PFSK-1 (cell line): Measurements from ENCODE around the gene ASB4.

Source experiments
- FOXP2 ChIP-seq: optimal IDR thresholded peaks from 2 replicates; pipeline ENCODE3; 2011; ENCODE audit warnings: borderline replicate concordance, control low read depth, inconsistent platforms; ENCODE audit not compliant: insufficient read depth; ENCODE audit errors: extremely low read length, extremely low read depth
- POLR2AphosphoS5 ChIP-seq: IDR thresholded peaks from 2 replicates; pipeline ENCODE4 v1.6.1; 2012; ENCODE audit warnings: low read depth, mild to moderate bottlenecking, control low read depth, low read length, moderate library complexity
- SIN3A ChIP-seq: IDR thresholded peaks from 2 replicates; pipeline ENCODE4 v1.6.1; 2012; ENCODE audit warnings: mild to moderate bottlenecking, low read length, moderate library complexity, borderline replicate concordance; ENCODE audit not compliant: insufficient read depth
- TAF1 ChIP-seq: IDR thresholded peaks from 2 replicates; pipeline ENCODE4 v1.6.1; 2012; ENCODE audit warnings: low read length, control low read depth, borderline replicate concordance; ENCODE audit not compliant: insufficient read depth
- TF ChIP-seq, protein P1 (sequence below), 2 experiments: IDR thresholded peaks; 2 replicates each; pipeline versions ENCODE4 v1.6.1 to v1.8.0; 2011 to 2012; ENCODE audit warnings: low read depth in 2 of 2, low read length in 2 of 2, control low read depth in 1 of 2, inconsistent platforms in 1 of 2, mild to moderate bottlenecking in 1 of 2, moderate library complexity in 1 of 2; ENCODE audit not compliant: insufficient read depth in 1 of 2

ASB4 gene

DNA sequence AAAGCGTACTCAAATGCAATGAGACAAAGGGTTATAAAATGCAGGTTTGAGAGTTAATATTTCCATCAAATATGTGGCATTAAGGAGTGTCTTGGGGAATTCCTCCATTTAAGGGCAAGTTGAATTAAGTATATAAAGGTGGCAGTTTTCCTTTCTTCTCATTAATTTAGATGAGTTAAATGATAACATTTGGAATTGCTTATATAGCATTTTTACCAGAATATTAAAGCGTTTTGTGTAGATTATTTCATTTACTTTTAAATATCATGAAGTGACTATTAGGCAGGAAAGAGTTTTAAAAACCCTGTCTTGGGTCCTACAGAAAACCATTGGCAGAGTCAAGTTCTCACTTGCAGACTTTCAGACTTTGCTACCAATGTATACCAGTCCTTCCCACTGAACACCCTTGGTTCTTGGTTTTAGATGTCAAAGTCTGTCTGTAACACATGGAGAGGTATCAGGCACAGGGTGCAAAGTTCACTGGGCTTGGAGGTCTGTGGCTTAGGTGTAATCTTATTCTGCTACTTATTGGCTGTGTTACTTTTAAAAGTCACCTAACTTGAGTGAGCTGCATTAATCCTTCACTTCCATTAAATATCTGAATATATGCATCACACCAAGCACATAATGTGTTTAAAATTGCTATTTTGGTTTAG lies 51.0 kb downstream of the ASB4 start:
- TF ChIP-seq POLR2AphosphoS5 (no peak), FOXP2 (no peak), SIN3A (no peak), TAF1 (no peak)
- TF ChIP-seq, protein P1, sequence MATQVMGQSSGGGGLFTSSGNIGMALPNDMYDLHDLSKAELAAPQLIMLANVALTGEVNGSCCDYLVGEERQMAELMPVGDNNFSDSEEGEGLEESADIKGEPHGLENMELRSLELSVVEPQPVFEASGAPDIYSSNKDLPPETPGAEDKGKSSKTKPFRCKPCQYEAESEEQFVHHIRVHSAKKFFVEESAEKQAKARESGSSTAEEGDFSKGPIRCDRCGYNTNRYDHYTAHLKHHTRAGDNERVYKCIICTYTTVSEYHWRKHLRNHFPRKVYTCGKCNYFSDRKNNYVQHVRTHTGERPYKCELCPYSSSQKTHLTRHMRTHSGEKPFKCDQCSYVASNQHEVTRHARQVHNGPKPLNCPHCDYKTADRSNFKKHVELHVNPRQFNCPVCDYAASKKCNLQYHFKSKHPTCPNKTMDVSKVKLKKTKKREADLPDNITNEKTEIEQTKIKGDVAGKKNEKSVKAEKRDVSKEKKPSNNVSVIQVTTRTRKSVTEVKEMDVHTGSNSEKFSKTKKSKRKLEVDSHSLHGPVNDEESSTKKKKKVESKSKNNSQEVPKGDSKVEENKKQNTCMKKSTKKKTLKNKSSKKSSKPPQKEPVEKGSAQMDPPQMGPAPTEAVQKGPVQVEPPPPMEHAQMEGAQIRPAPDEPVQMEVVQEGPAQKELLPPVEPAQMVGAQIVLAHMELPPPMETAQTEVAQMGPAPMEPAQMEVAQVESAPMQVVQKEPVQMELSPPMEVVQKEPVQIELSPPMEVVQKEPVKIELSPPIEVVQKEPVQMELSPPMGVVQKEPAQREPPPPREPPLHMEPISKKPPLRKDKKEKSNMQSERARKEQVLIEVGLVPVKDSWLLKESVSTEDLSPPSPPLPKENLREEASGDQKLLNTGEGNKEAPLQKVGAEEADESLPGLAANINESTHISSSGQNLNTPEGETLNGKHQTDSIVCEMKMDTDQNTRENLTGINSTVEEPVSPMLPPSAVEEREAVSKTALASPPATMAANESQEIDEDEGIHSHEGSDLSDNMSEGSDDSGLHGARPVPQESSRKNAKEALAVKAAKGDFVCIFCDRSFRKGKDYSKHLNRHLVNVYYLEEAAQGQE (IDR thresholded peaks at IDR 0.05; ENCODE audit: insufficient read depth in 1 of 2, low read depth in 2 of 2, low read length in 2 of 2) = no peak

DNA sequence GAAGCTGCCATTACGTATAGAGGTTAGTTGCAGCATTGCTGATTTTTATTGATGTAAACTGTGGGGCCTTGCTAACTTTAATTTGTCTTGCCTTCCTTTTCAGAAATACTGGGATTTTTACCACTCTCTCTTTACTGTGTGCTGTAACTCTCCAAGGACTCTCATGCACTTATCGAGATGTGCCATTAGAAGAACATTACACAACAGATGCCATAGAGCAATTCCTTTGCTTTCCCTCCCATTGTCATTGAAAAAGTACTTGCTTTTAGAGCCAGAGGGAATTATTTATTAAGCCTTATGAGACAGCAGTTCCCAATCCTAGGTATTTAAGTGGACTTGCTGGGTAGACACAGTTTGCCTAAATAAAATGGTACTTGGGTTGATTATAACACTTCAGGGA lies 51.7 kb downstream of the ASB4 start:
- TF ChIP-seq, protein P1 (IDR thresholded peaks at IDR 0.05; ENCODE audit: insufficient read depth in 1 of 2, low read depth in 2 of 2, low read length in 2 of 2) = no peak
- TF ChIP-seq POLR2AphosphoS5 (no peak), FOXP2 (no peak), SIN3A (no peak), TAF1 (no peak)

DNA sequence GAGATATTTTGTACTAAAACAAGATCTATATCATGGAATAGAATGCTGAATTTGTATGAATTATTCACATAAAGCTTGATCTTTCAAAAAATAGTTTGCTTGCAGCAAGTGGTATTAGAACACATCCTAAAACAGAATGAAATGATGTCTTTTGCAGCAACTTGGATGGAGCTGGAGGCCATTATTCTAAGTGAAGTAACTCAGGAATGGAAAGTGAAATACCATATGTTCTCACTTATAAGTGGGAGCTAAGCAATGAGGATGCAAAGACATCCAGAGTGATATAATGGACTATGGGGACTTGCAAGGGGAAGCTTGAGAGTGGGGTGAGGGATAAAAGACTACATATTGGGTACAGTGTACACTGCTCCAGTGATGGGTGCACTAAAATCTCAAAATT lies 53.7 kb downstream of the ASB4 start:
- TF ChIP-seq TAF1 (no peak), SIN3A (no peak), FOXP2 (no peak), POLR2AphosphoS5 (no peak)
- TF ChIP-seq, protein P1 (IDR thresholded peaks at IDR 0.05; ENCODE audit: insufficient read depth in 1 of 2, low read depth in 2 of 2, low read length in 2 of 2) = no peak

DNA sequence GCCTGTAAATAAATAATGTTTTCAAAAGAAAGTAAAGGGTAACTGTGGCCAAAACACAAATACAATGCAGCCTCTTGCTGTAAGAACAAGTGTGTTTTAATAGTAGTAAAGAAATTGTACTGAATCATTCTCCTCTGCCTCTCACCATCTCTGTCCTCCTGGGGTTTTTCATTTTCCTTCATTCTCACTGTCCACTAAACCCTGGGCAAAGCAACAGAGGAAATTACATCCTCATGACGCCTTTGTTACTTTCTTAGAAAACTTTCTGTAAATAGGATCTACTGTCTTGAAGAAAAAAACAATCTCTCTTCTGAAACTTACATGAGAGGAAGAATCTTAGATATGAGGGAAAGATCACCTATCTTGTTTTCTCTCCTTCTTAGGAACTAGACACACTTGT lies 54.6 kb downstream of the ASB4 start:
- TF ChIP-seq, protein P1 (IDR thresholded peaks at IDR 0.05; ENCODE audit: insufficient read depth in 1 of 2, low read depth in 2 of 2, low read length in 2 of 2) = no peak
- TF ChIP-seq POLR2AphosphoS5 = no peak
- no peak for TF ChIP-seq SIN3A
- TF ChIP-seq FOXP2 = no peak
- TF ChIP-seq TAF1 = no peak
